ENCODE data around the gene CNST. TPM values are rescaled to one million over a fixed set of nuclear protein-coding genes. Genes with fewer than 3 reads are reported as not detected.

Gene CNST
- total RNA-seq, 4 donors from 2014 or later, result 41.6 to 81.9 (median 65.6) TPM

DNA sequence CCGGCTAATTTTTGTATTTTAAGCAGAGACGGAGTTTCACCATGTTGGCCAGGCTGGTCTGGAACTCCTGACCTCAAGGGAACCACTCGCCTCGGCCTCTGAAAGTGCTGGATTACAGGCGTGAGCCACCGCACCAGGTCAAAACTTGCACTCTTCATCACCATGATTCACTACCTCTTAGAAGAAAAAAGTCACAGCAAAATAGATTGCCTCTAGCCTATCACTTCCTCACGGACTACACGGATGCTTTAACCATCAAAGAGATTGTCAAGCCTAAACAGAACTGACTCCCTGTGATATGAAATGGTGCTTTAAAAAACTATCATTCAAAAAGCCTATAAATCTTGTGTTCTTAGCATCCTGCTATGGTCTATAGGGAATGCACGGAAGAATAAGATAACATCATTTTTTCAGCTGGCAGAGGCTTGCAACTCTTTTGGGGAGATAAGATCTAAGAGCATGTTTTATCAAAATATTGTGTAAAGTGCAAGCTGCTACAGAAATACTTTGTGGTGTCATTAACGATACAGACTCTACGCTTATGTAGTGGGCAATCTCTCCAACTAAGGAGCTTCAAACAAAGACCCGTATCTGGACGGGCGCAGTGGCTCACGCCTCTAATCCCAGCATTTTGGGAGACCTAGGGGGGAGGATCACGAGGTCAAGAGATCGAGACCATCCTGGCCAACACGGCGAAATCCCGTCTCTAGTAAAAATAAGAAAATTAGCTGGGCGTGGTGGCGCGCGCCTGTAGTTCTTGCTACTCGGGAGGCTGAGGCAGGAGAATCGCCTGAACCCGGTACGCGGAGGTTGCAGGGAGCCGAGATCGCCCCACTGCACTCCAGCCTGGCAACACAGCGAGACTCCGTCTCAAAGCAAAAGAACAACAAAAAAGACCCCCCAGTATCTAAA lies 1.2 kb upstream of the CNST start:
- Histone ChIP-seq H3K36me3 (peaks cover 0 to 34% of the 10 kb centered on the region in 2 donors), H3K27ac (peak overlapping the region in 3 of 4 donors; percentile 98 to 99 (median 99)), H3K9me3 (no peaks in the 10 kb centered on the region), H3K27me3 (no peaks in the 10 kb centered on the region), H3K4me3 (peak overlapping the region; percentile 58 to 85), H3K4me1 (peaks cover 6 to 50% (median 16%) of the 10 kb centered on the region in 3 donors)
- WGBS, 2 donors (ENCODE audit: low coverage in 1 of 2), result 33 to 38% methylated on average over 19 to 33 of the region's 33 CpGs
- no peak for ATAC-seq
- TF ChIP-seq POLR2AphosphoS5 (IDR thresholded peaks at IDR 0.05), result no peak
- TF ChIP-seq POLR2A (IDR thresholded peaks at IDR 0.05), result no peak
- TF ChIP-seq, protein P1, sequence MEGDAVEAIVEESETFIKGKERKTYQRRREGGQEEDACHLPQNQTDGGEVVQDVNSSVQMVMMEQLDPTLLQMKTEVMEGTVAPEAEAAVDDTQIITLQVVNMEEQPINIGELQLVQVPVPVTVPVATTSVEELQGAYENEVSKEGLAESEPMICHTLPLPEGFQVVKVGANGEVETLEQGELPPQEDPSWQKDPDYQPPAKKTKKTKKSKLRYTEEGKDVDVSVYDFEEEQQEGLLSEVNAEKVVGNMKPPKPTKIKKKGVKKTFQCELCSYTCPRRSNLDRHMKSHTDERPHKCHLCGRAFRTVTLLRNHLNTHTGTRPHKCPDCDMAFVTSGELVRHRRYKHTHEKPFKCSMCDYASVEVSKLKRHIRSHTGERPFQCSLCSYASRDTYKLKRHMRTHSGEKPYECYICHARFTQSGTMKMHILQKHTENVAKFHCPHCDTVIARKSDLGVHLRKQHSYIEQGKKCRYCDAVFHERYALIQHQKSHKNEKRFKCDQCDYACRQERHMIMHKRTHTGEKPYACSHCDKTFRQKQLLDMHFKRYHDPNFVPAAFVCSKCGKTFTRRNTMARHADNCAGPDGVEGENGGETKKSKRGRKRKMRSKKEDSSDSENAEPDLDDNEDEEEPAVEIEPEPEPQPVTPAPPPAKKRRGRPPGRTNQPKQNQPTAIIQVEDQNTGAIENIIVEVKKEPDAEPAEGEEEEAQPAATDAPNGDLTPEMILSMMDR (IDR thresholded peaks at IDR 0.05), result no peak
- TF ChIP-seq EP300 (IDR thresholded peaks at IDR 0.05), result no peak

DNA sequence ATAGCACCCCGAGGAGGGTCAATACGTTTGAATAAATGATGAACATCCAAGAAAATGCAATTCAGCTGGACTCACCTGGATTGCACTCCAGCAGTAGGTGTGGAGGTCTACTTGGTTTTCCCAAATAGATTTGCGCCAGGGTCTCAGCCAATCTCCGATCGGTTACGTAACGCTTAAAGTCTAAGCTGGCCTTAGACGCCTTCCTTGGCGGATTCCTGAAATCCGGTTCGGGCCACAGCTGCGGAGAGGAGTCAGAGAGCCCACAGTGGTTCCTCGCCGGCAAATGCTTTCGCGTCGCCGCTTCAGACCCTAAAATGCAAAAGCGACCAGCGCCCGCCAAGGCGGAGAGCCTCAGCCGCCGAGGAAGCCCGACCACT lies 517 bp upstream of the CNST start:
- 0% methylated on average over 1 to 5 of the region's 25 CpGs for WGBS, 2 donors (ENCODE audit: low coverage in 1 of 2)
- H3K4me1 ChIP-seq, result peaks cover 8 to 56% (median 16%) of the 10 kb centered on the region in 3 donors

DNA sequence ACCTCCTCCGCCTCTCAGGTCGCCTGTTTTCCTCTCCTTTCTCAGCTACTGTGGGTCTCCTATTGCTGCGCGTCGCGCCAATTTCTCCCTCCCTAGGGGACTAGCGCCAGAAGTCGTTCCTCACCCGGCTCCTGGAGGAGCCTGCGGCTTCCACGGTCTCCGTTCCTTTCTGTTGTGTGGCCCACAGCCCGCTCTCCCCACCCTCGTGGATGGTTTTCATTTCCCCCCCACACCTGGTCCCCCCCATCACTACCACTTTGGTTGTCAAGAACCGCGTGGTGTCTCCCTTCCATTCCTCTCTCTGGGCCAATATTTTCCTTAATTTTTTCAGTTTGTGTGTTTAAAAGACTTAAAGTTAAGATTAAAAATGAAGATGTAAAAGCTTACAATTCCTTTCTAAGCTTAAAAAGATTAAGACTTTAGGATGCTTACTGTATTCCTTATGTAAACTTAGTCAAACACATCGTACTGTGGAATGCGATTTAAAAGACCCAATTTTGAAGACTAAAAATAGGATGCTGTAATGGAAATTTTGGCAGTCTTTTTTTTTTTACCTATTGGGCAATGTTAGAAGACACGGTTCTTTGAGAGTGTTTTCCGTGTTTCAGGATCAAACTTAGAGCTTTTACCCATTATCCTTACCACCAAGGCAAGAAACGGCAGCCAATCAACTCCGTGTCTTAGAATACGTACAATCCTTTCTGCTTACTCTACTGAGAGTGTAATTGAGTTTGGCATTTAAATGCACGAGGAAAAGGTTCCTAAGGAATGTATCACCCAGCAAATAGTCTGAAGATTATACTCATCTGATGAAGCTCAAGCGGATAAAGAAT lies 773 bp downstream of the CNST start:
- TF ChIP-seq POLR2AphosphoS5 (IDR thresholded peaks at IDR 0.05) (peak; percentile 33), EP300 (IDR thresholded peaks at IDR 0.05) (no peak), POLR2A (IDR thresholded peaks at IDR 0.05) (no peak)
- TF ChIP-seq, protein P1 (IDR thresholded peaks at IDR 0.05), result no peak
- Histone ChIP-seq H3K36me3 (peaks cover 0 to 20% of the 10 kb centered on the region in 2 donors), H3K4me1 (peaks cover 8 to 68% (median 19%) of the 10 kb centered on the region in 3 donors), H3K9me3 (no peaks in the 10 kb centered on the region), H3K27me3 (no peaks in the 10 kb centered on the region), H3K27ac (peak overlapping the region; percentile 78 to 99 (median 98)), H3K4me3 (peak overlapping the region; percentile 58 to 85)
- 1 to 2% methylated on average over 13 to 23 of the region's 25 CpGs for WGBS, 2 donors (ENCODE audit: low coverage in 1 of 2)
- ATAC-seq, result peak; percentile 40

More for the DNA sequence above, 517 bp upstream of the CNST start:
- ATAC-seq, result peak; percentile 6
- Histone ChIP-seq H3K4me3 (peak overlapping the region; percentile 58 to 85), H3K9me3 (no peaks in the 10 kb centered on the region), H3K36me3 (peaks cover 0 to 27% of the 10 kb centered on the region in 2 donors), H3K27me3 (no peaks in the 10 kb centered on the region), H3K27ac (peak overlapping the region; percentile 52 to 99 (median 98))
- TF ChIP-seq POLR2A (IDR thresholded peaks at IDR 0.05) (no peak), POLR2AphosphoS5 (IDR thresholded peaks at IDR 0.05) (no peak)
- TF ChIP-seq, protein P1 (IDR thresholded peaks at IDR 0.05), result no peak

DNA sequence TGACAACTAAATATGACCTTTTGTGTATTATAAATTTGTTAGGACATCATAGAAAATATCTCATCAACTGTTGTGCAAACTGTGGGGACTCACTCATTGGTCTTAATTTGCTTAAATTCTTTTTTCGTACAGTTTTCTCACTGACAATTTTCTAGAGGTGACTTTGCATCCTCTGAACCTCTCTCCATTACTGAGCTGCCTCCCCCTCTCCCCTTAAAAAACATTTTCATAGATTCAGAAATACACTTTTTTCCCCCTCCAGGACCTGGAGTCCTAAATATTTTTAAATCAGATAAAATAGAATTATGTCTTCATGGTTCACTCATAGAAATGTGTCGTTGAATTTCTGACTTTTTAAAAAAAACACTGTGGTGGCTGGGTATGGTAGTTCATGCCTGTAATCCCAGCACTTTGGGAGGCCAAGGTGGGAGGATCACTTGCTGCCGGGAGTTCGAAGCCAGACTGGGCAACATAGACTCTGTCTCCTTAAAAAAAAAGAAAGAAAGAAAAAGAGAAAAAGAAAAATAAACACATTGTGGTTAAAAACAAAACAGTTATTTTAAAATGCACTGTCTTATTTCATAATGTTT lies 1.5 kb downstream of the CNST start:
- Histone ChIP-seq H3K27ac (peak overlapping the region; percentile 78 to 99 (median 98)), H3K36me3 (peaks cover 0 to 13% of the 10 kb centered on the region in 2 donors), H3K9me3 (no peaks in the 10 kb centered on the region), H3K27me3 (no peaks in the 10 kb centered on the region), H3K4me3 (peak overlapping the region; percentile 58 to 85), H3K4me1 (peaks cover 9 to 76% (median 19%) of the 10 kb centered on the region in 3 donors)
- no peak for ATAC-seq
- 28 to 29% methylated on average over 2 to 4 of the region's 4 CpGs for WGBS, 2 donors (ENCODE audit: low coverage in 1 of 2)
- TF ChIP-seq, protein P1 (IDR thresholded peaks at IDR 0.05), result no peak
- no peak for TF ChIP-seq POLR2AphosphoS5 (IDR thresholded peaks at IDR 0.05)
- no peak for TF ChIP-seq POLR2A (IDR thresholded peaks at IDR 0.05)
- no peak for TF ChIP-seq EP300 (IDR thresholded peaks at IDR 0.05)

All from gastroesophageal sphincter (tissue), 4 donors.